Heart left ventricle (tissue), 13 donors: ENCODE measurements around the gene SPTBN2.

Experiments used
- CTCF ChIP-seq, 12 donors: fragments of 200-600 bp; sonication (generic) in 4 of 12; IDR thresholded peaks; one replicate each; pipeline versions ENCODE4 v1.5.0 to v1.8.0; 2018 to 2022; ENCODE audit warnings: antibody characterized with exemption in 12 of 12, mild to moderate bottlenecking in 5 of 12
- POLR2A ChIP-seq, 2 donors: fragments of 450-650 bp; IDR thresholded peaks; one replicate each; pipeline ENCODE4 v1.6.1; 2017; ENCODE audit warnings: antibody characterized with exemption in 2 of 2, mild to moderate bottlenecking in 2 of 2, moderate library complexity in 2 of 2
- donor health status: ischemic (EF 13 %, LVEDD 7.1; RV severe dilation, severe dysfunction).
- donor health status: DM: no; HTN: yes; CAD: no.
- donor health status: DM: no; HTN: no; CAD: no.
- donor health status: ischemic (EF 25% LVEDD 6.9; RV normal size, moderate dysfunction).
- donor health status: ischemic (EF 25% LVEDD 5.7; RV mildly dilated, moderate dysfunction).
- donor health status: ischemic (EF 35%, LVEDD 5.7; RV mildly dilated, moderate dysfunction).
- donor health status: nonischemic (EF 11% LVEDD 7.7; RV severe dilation, severe dysfunction).
- donor health status: DM: yes; HTN: yes; CAD: no.
- donor health status: PGD.
- donor health status: ischemic (EF 29% LVEDD 5.4; RV normal size, mild dysfunction).
- donor health status: nonischemic (EF 23%, LVEDD 6.1; RV moderate dilation, normal function).

- TF ChIP-seq POLR2A (IDR thresholded peaks at IDR 0.05) (no peak), CTCF (IDR thresholded peaks at IDR 0.05) (no peak)
Measured at GRCh38 chr11:66708701-66709100, 20.3 kb downstream of the SPTBN2 start.
